SK-N-SH treated with all-trans-retinoic acid at 6 μM for 48 hours (cell line): ENCODE measurements around the gene FCHO1.
"Not testable (repeated sequence)": the region's sequence is repeated elsewhere in the genome, so short reads cannot be mapped to it uniquely, and the experiment has no call there.

Experiments used
- CREB5 ChIP-seq: fragments of 250-450 bp; sonication (Bioruptor Pico); IDR thresholded peaks from 2 replicates; pipeline ENCODE4 v1.5.1; 2020; ENCODE audit warnings: low read depth, mild to moderate bottlenecking, moderate library complexity
- ESRRG ChIP-seq: fragments of 250-450 bp; sonication (Bioruptor Pico); IDR thresholded peaks from 2 replicates; pipeline ENCODE4 v1.6.1; 2021; ENCODE audit warnings: mild to moderate bottlenecking
- ISL1 ChIP-seq: fragments of 250-450 bp; sonication (Bioruptor Pico); IDR thresholded peaks from 2 replicates; pipeline ENCODE4 v2.1.2; 2022; ENCODE audit warnings: mild to moderate bottlenecking, moderate library complexity
- PATZ1 ChIP-seq: fragments of 250-450 bp; sonication (Bioruptor Pico); IDR thresholded peaks from 2 replicates; pipeline ENCODE4 v1.8.0; 2020; ENCODE audit warnings: mild to moderate bottlenecking, moderate library complexity, borderline replicate concordance
- POU6F1 ChIP-seq: fragments of 250-450 bp; sonication (Bioruptor Pico); IDR thresholded peaks from 2 replicates; pipeline ENCODE4 v1.8.0; 2021; ENCODE audit warnings: low read depth, mild to moderate bottlenecking, moderate library complexity, borderline replicate concordance
- PPARA ChIP-seq: fragments of 250-450 bp; sonication (Bioruptor Pico); IDR thresholded peaks from 2 replicates; pipeline ENCODE4 v1.5.0; 2020; ENCODE audit warnings: mild to moderate bottlenecking, borderline replicate concordance
- SNAI2 ChIP-seq: fragments of 250-450 bp; sonication (Bioruptor Pico); IDR thresholded peaks from 2 replicates; pipeline ENCODE4 v1.5.0; 2020; ENCODE audit warnings: mild to moderate bottlenecking, moderate library complexity
- TCF4 ChIP-seq: fragments of 250-450 bp; sonication (Bioruptor Pico); IDR thresholded peaks from 2 replicates; pipeline ENCODE4 v1.8.0; 2021; ENCODE audit warnings: mild to moderate bottlenecking, moderate library complexity, borderline replicate concordance
- TSHZ2 ChIP-seq: fragments of 250-450 bp; sonication (Bioruptor Pico); IDR thresholded peaks from 2 replicates; pipeline ENCODE4 v1.5.0; 2020; ENCODE audit warnings: mild to moderate bottlenecking, moderate library complexity
- ZC3H10 ChIP-seq: fragments of 250-450 bp; sonication (Bioruptor Pico); IDR thresholded peaks from 2 replicates; pipeline ENCODE4 v1.5.1; 2021; ENCODE audit warnings: mild to moderate bottlenecking, moderate library complexity
- ZFP3 ChIP-seq: fragments of 250-450 bp; sonication (Bioruptor Pico); IDR thresholded peaks from 2 replicates; pipeline ENCODE4 v1.5.0; 2020; ENCODE audit warnings: mild to moderate bottlenecking, moderate library complexity
- ZFP30 ChIP-seq: fragments of 450-650 bp; formaldehyde crosslinking; IDR thresholded peaks from 2 replicates; pipeline ENCODE4 v1.5.0; 2022; ENCODE audit warnings: mild to moderate bottlenecking, moderate library complexity
- ZNF565 ChIP-seq: fragments of 450-650 bp; formaldehyde crosslinking; conservative IDR thresholded peaks from 2 replicates; pipeline ENCODE4 v1.5.0; 2020; ENCODE audit warnings: low read depth, mild to moderate bottlenecking, moderate library complexity
- ZNF70 ChIP-seq: fragments of 450-650 bp; formaldehyde crosslinking; IDR thresholded peaks from 2 replicates; pipeline ENCODE4 v1.5.0; 2020; ENCODE audit warnings: mild to moderate bottlenecking, moderate library complexity

- TF ChIP-seq TSHZ2 (CRISPR knock-in tag); PPARA; ESRRG (CRISPR knock-in tag); ZFP3 (CRISPR knock-in tag); PATZ1 (CRISPR knock-in tag); ZFP30 (CRISPR knock-in tag); CREB5 (CRISPR knock-in tag); ZC3H10 (CRISPR knock-in tag); ZNF565 (CRISPR knock-in tag); SNAI2; ISL1; TCF4 (CRISPR knock-in tag); ZNF70; POU6F1: not testable (repeated sequence)
Observed at GRCh38 chr19:17783721-17784120, 32.4 kb downstream of the FCHO1 start.
